Retinal pigment epithelial cell (primary cell): ENCODE measurements around the gene UNC5C.

Experiments used
- DNase-seq: peaks from one replicate; pipeline ENCODE4 v3.0.0-alpha.2; 2010; ENCODE audit warnings: low read depth
- H3K4me3 ChIP-seq: 2 replicates; pipeline ENCODE4 v1.5.1; 2011; ENCODE audit warnings: mild to moderate bottlenecking, low read length, control low read depth, moderate library complexity
- CTCF ChIP-seq: conservative IDR thresholded peaks from 2 replicates; pipeline ENCODE4 v1.5.1; 2011; ENCODE audit warnings: low read depth, low read length, control low read depth, inconsistent platforms

Gene UNC5C

GRCh38 chr4:95532305-95532704 lies 16.5 kb downstream of the UNC5C start:
- no peak for DNase-seq
- TF ChIP-seq CTCF: no peak
- no peak overlapping the region for H3K4me3 ChIP-seq

- no peak for TF ChIP-seq CTCF
- DNase-seq: no peak
- no peak overlapping the region for H3K4me3 ChIP-seq
These were observed 17.6 kb downstream of the UNC5C start for GRCh38 chr4:95531141-95531540.

- TF ChIP-seq CTCF: no peak
- no peak overlapping the region for H3K4me3 ChIP-seq
- no peak for DNase-seq
These were observed 18.8 kb downstream of the UNC5C start for GRCh38 chr4:95529946-95530345.

- TF ChIP-seq CTCF: no peak
These were observed 20.3 kb downstream of the UNC5C start for GRCh38 chr4:95528388-95528948.

GRCh38 chr4:95526075-95526474 lies 22.7 kb downstream of the UNC5C start:
- no peak overlapping the region for H3K4me3 ChIP-seq
- no peak for DNase-seq
- no peak for TF ChIP-seq CTCF

More at GRCh38 chr4:95528388-95528948, 20.3 kb downstream of the UNC5C start:
- no peak overlapping the region for H3K4me3 ChIP-seq
- no peak for DNase-seq

- TF ChIP-seq CTCF: no peak
- DNase-seq: no peak
- H3K4me3 ChIP-seq: no peak overlapping the region
These were observed 24.0 kb downstream of the UNC5C start for GRCh38 chr4:95524729-95525128.

GRCh38 chr4:95524184-95524583 lies 24.6 kb downstream of the UNC5C start:
- no peak for TF ChIP-seq CTCF

More at GRCh38 chr4:95524184-95524583, 24.6 kb downstream of the UNC5C start:
- H3K4me3 ChIP-seq: no peak overlapping the region
- no peak for DNase-seq
